Coronary artery (tissue), 2 donors: ENCODE measurements around the gene ST3GAL4.

ENCODE experiments used
- DNase-seq: peaks from one replicate; pipeline ENCODE4 v3.0.0-alpha.2; 2017; ENCODE audit warnings: low spot score
- H3K27ac ChIP-seq, 2 donors: fragments of 200-600 bp; sonication (generic); one replicate each; pipeline ENCODE4 v1.5.1; 2016 to 2019
- H3K4me3 ChIP-seq: fragments of 200-600 bp; sonication (generic); 2 replicates; pipeline ENCODE4 v1.5.1; 2016; ENCODE audit warnings: mild to moderate bottlenecking, moderate library complexity
- TF ChIP-seq, protein P1 (sequence below): fragments of 200-600 bp; sonication (generic); IDR thresholded peaks from one replicate; pipeline ENCODE4 v1.5.1; 2019; ENCODE audit warnings: antibody characterized with exemption

The ST3GAL4 gene

DNA sequence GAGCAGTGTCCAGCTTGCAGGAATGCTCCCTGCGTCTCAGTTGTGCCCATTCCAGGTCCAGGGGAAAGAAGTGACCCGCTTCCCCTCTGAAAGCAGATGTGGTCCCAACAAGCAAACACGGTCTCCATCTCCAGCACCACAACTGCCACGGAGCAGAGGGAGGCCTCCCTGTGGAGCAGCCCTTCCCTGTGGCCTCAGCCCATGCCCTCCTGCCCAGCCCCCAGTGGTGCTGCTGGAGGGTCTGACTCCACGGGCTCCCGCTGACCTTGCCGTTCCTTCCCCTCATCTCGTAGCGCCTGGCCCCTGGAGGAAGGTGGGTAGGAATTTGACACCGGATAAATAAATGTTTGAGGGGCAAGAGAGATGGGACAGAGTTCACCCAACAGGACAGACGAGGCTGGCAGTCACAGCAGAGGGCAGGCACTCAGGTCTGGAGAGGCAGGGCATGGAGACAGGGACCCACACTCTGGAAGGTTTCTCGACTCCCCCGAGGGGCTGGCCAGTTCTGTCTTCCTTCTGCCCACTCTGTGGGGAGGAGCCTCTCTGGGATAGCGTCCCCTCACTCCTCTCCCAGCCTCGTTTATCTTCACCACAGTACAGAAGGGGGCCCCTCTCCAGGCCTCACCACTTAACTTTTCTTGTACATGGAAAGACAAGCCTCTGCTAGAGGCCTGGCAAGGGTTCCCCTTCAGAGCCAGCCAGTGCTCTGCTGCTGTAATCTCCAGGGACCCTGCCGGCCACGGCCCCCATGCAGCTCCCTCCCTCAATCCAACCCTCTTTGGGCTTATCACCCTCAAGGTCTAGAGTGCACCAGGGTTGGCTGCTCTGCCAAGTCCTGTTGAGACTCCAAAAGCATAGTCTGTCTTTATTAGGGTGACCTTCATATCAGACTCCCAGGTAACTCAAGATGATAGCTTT, 7.5 kb upstream of the ST3GAL4 start:
- Histone ChIP-seq H3K27ac (peak overlapping the region; percentile 86 to 88), H3K4me3 (no peak overlapping the region)
- DNase-seq, result no peak
- TF ChIP-seq, protein P1, sequence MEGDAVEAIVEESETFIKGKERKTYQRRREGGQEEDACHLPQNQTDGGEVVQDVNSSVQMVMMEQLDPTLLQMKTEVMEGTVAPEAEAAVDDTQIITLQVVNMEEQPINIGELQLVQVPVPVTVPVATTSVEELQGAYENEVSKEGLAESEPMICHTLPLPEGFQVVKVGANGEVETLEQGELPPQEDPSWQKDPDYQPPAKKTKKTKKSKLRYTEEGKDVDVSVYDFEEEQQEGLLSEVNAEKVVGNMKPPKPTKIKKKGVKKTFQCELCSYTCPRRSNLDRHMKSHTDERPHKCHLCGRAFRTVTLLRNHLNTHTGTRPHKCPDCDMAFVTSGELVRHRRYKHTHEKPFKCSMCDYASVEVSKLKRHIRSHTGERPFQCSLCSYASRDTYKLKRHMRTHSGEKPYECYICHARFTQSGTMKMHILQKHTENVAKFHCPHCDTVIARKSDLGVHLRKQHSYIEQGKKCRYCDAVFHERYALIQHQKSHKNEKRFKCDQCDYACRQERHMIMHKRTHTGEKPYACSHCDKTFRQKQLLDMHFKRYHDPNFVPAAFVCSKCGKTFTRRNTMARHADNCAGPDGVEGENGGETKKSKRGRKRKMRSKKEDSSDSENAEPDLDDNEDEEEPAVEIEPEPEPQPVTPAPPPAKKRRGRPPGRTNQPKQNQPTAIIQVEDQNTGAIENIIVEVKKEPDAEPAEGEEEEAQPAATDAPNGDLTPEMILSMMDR, result no peak

DNA sequence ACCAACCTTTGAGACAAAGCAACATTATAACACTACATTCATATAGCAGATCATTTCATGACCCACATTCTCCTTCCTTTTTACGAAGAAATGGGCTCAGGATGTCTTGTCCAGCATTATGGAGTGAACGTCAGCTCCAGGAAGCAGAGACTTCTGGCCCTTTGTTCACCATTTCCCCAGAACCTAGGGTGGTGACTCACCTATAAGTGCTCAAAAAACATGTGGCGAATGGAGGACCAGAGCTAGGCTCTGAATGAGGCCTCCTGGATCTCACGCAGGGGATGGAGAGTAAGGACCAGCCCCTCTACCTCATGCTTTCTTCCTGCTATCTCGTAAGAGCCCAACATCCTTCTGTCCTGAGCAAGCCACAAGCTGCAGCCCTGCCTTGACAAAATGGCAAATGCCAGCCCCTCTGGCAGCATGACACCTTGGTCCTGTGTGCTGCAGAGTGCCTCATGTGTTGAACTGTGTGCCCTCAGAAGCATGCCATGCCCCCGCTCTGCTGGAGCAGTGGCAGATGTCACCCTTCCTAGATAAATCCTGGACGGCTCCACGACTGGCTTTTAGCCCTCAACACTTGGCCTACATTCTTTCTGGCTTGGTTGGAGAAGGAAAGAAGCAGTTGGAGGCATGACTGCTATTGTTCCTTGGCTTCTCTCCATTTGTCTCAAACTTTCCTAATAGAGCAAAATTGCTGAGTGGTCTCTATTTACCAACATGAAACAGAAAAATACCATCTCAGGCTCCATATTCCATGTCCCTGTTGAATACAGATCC, 6.5 kb upstream of the ST3GAL4 start:
- no peak for DNase-seq
- H3K27ac ChIP-seq, result peak overlapping the region; percentile 86 to 88
- TF ChIP-seq, protein P1, result no peak
- no peak overlapping the region for H3K4me3 ChIP-seq

DNA sequence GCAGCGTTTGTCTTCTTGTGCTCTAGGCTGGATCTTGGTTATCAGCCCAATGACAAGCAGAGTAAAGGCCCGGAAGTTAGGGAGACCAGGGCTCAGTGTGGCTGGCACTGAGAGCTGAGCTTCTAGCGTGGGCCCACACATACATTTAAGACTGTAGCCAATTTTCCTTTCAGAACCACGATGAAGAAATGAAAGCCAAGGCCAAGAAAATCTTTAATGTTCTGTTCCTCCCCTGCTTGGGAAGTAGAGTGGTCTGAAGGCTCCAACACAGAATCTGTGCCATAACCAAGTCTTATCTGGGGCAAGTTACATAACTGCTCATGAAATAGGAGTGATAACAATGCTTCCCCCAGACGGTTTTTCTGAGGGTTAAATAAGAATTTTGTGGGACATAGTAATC, 4.7 kb upstream of the ST3GAL4 start:
- peak overlapping the region; percentile 75 to 82 for H3K27ac ChIP-seq
- TF ChIP-seq, protein P1, result no peak
- no peak for DNase-seq
- no peak overlapping the region for H3K4me3 ChIP-seq

DNA sequence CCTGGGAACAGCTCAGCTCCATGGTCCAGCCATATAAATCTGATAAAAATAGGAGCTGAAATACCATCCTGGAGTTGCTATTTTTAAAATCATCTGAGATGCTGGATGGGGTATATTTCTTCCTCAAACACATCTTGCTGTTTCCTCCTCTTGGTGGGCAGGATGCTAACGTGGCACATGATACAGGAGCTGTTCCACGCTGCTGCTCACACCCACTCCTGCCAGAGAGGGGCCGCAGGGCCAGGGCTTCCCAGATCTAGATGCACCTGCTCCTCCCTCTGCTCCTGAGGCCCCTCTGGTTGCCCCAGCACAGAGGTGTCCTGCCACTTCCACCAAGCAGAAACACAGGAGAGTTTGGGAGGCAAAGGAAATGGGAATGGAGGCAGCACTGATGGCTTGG, 3.3 kb upstream of the ST3GAL4 start:
- TF ChIP-seq, protein P1, result no peak
- Histone ChIP-seq H3K27ac (peak overlapping the region; percentile 75 to 82), H3K4me3 (no peak overlapping the region)
- no peak for DNase-seq

DNA sequence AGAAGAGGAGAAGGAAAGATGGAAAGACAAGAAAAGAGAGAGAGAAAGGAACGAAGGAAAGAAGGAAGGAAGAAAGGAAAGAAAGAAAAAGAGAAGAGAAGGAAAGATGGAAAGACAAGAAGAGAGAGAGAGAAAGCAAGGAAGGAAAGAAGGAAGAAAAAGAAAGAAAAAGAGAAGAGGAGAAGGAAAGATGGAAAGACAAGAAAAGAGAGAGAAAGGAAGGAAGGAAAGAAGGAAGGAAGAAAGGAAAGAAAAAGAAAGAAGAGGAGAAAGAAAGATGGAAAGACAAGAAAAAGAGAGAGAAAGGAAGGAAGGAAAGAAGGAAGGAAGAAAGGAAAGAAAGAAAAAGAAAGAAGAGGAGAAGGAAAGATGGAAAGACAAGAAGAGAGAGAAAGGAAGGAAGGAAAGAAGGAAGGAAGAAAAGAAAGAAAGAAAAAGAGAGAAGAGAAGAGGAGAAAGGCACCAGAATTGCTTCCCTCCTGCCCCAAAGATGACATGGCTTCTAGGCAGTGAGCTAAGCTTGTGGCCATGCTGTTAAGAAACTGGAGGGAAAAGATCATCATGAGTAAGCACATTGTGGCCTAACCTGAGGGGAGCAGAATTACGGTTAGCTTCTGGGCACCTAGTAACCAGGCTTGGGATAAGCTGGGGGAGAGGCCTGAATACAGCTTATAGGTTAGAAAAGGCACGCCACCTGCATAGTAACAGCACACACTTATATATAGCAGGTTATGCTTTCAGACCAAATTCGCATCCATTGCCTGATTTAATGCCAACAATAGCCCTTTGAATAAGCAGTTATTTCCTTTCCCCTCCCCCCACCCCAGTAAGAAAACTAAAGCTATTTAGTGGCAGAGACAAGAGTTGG, 2.3 kb upstream of the ST3GAL4 start:
- H3K4me3 ChIP-seq, result no peak overlapping the region
- H3K27ac ChIP-seq, result peak overlapping the region; percentile 67 to 75
- TF ChIP-seq, protein P1, result no peak
- no peak for DNase-seq

DNA sequence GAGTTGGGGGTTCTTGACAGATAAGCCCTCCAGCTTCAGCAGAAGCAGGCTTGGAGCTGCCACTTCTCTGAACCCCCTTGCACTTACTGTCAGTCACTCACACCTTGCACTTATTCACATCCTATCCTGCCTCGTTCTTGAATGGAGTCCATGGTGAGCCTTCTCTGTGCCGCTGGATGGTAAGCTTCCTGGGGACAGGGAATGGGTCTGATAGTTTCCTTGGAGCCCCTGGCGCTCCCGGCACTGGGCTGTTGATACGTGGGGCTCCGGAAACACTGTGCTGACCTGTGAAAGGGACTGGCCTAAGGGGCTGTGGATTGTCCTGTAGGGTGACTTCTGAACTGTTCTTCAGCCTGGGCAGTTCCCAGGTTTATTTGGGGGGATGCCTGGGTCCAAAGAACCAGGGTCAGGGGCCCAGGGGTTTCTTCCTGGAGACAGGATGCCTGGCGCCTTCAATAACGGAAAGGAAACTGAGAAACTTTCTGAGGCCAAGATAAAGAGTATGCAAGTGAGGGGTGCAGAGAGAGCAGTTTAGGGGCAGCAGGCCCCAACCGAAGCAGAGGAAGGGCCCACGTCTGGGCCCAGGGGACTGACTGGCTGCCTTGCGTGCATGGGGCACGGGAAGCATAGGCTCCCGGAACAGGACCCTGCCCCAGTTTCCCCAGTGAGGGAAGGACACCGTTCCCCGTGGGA, 709 bp upstream of the ST3GAL4 start:
- TF ChIP-seq, protein P1, result no peak
- peak overlapping the region; percentile 87 for H3K4me3 ChIP-seq
- H3K27ac ChIP-seq, result peak overlapping the region; percentile 90 to 92
- no peak for DNase-seq
